Neural cell (in vitro differentiated cells): ENCODE data around the gene HLA-DRB1. TPM values are rescaled to one million over a fixed set of nuclear protein-coding genes. Genes with fewer than 3 reads are reported as not detected.

Experiments used
- H2AFZ ChIP-seq: fragments of 200-600, 300-800 bp; sonication (generic), shearing (Covaris generic); 2 replicates; pipeline ENCODE4 v1.6.0; 2014; ENCODE audit warnings: low read depth, mild to moderate bottlenecking, antibody characterized with exemption, low read length, moderate library complexity
- H3F3A ChIP-seq: fragments of 200-600 bp; shearing (Covaris generic); 2 replicates; pipeline ENCODE4 v1.6.1; 2016; ENCODE audit warnings: mild to moderate bottlenecking, moderate library complexity, mixed read lengths, antibody characterized with exemption, low read length; ENCODE audit not compliant: insufficient read depth, poor library complexity, severe bottlenecking
- H3K27ac ChIP-seq: fragments of 200-600, 300-800 bp; sonication (generic), shearing (Covaris generic); 2 replicates; pipeline ENCODE4 v1.5.1; 2014; ENCODE audit warnings: mild to moderate bottlenecking, low read length, moderate library complexity
- H3K27me3 ChIP-seq: fragments of 300-800, 200-600 bp; sonication (generic), shearing (Covaris generic); 2 replicates; pipeline ENCODE4 v1.6.0; 2014; ENCODE audit warnings: mild to moderate bottlenecking, low read depth, low read length, moderate library complexity; ENCODE audit not compliant: insufficient read depth
- H3K36me3 ChIP-seq: fragments of 300-800, 200-600 bp; sonication (generic), shearing (Covaris generic); 2 replicates; pipeline ENCODE4 v1.5.1; 2014; ENCODE audit warnings: mild to moderate bottlenecking, antibody characterized with exemption, low read length, moderate library complexity; ENCODE audit not compliant: insufficient read depth
- H3K4me2 ChIP-seq: fragments of 300-800, 200-600 bp; sonication (generic), shearing (Covaris generic); 2 replicates; pipeline ENCODE4 v1.6.0; 2014; ENCODE audit warnings: mild to moderate bottlenecking, low read length
- H3K4me3 ChIP-seq: fragments of 300-800, 200-600 bp; sonication (generic), shearing (Covaris generic); 2 replicates; pipeline ENCODE4 v1.5.1; 2014; ENCODE audit warnings: mild to moderate bottlenecking, low read length, moderate library complexity
- H3K79me2 ChIP-seq: fragments of 200-600 bp; shearing (Covaris generic); replicated peaks from 2 replicates; pipeline ENCODE4 v1.6.0; 2014; ENCODE audit warnings: mild to moderate bottlenecking, low read length, moderate library complexity; ENCODE audit not compliant: insufficient read depth
- H3K9ac ChIP-seq: fragments of 300-800, 200-600 bp; sonication (generic), shearing (Covaris generic); 2 replicates; pipeline ENCODE4 v1.6.1; 2016; ENCODE audit warnings: mild to moderate bottlenecking, low read length, mixed read lengths
- H3K9me2 ChIP-seq: fragments of 200-600 bp; shearing (Covaris generic); 2 replicates; pipeline ENCODE4 v1.6.1; 2016; ENCODE audit warnings: mild to moderate bottlenecking, low read length, mixed read lengths; ENCODE audit not compliant: insufficient read depth
- H3K9me3 ChIP-seq: fragments of 200-600, 300-800 bp; sonication (generic), shearing (Covaris generic); 2 replicates; pipeline ENCODE4 v1.6.1; 2016; ENCODE audit warnings: mild to moderate bottlenecking, mixed run types, low read length, moderate library complexity, mixed read lengths
- H4K20me1 ChIP-seq: fragments of 200-600 bp; shearing (Covaris generic); 2 replicates; pipeline ENCODE4 v1.6.1; 2016; ENCODE audit warnings: mild to moderate bottlenecking, mixed run types; ENCODE audit not compliant: insufficient read depth
- EP300 ChIP-seq: fragments of 450-650 bp; conservative IDR thresholded peaks from 2 replicates; pipeline ENCODE4 v1.6.1; 2014; ENCODE audit warnings: antibody characterized with exemption, mild to moderate bottlenecking, moderate library complexity; ENCODE audit not compliant: poor library complexity, severe bottlenecking
- EZH2 ChIP-seq: fragments of 200-600, 300-800 bp; shearing (Covaris generic), sonication (generic); IDR thresholded peaks from 2 replicates; pipeline ENCODE4 v1.6.1; 2014; ENCODE audit warnings: antibody characterized with exemption, low read length, borderline replicate concordance, mild to moderate bottlenecking; ENCODE audit not compliant: insufficient read depth, poor library complexity, severe bottlenecking
- MXI1 ChIP-seq: fragments of 450-650 bp; conservative IDR thresholded peaks from 2 replicates; pipeline ENCODE4 v1.6.1; 2014; ENCODE audit warnings: antibody characterized with exemption, mild to moderate bottlenecking; ENCODE audit not compliant: poor library complexity, severe bottlenecking
- POLR2AphosphoS5 ChIP-seq: IDR thresholded peaks from 2 replicates; pipeline ENCODE4 v1.6.1; 2012
- RAD21 ChIP-seq: fragments of 450-650 bp; conservative IDR thresholded peaks from 2 replicates; pipeline ENCODE4 v1.6.1; 2014; ENCODE audit warnings: antibody characterized with exemption, mild to moderate bottlenecking, moderate library complexity
- REST ChIP-seq: IDR thresholded peaks from 2 replicates; pipeline ENCODE4 v1.6.1; 2012; ENCODE audit warnings: borderline replicate concordance
- SMC3 ChIP-seq: fragments of 450-650 bp; conservative IDR thresholded peaks from 2 replicates; pipeline ENCODE4 v1.6.1; 2014; ENCODE audit warnings: antibody characterized with exemption, mild to moderate bottlenecking, moderate library complexity; ENCODE audit not compliant: poor library complexity
- TAF1 ChIP-seq: IDR thresholded peaks from 2 replicates; pipeline ENCODE4 v1.6.1; 2012; ENCODE audit warnings: low read depth
- polyA plus RNA-seq: library from polyadenylated mRNA; depleted of rRNA; stranded (reverse); fragments of >200 nt; gene quantifications from 2 replicates; pipeline ENCODE4 v1.2.3, GENCODE V29; 2014
- small RNA-seq, 3 experiments: library from RNA; depleted of rRNA; stranded (forward); fragments of <200 nt; gene quantifications; one replicate each; pipeline ENCODE3, GENCODE V24; 2012
- TF ChIP-seq, protein P1 (sequence below): fragments of 450-650 bp; IDR thresholded peaks from 2 replicates; pipeline ENCODE4 v1.5.1; 2014; ENCODE audit warnings: antibody characterized with exemption, mild to moderate bottlenecking, moderate library complexity; ENCODE audit not compliant: poor library complexity, severe bottlenecking

HLA-DRB1 gene
- polyA plus RNA-seq, 1 donor from 2014 or later = not detected

- H3K9me2 ChIP-seq = no peaks in the 10 kb centered on the region
- no peaks in the 10 kb centered on the region for H3K9me3 ChIP-seq
- no peaks in the 10 kb centered on the region for H3K79me2 ChIP-seq
- H3K4me2 ChIP-seq = no peak within 1 kb of the TSS
- H3K27ac ChIP-seq = no peak within 1 kb of the TSS
- no peak for TF ChIP-seq MXI1
- TF ChIP-seq, protein P1, sequence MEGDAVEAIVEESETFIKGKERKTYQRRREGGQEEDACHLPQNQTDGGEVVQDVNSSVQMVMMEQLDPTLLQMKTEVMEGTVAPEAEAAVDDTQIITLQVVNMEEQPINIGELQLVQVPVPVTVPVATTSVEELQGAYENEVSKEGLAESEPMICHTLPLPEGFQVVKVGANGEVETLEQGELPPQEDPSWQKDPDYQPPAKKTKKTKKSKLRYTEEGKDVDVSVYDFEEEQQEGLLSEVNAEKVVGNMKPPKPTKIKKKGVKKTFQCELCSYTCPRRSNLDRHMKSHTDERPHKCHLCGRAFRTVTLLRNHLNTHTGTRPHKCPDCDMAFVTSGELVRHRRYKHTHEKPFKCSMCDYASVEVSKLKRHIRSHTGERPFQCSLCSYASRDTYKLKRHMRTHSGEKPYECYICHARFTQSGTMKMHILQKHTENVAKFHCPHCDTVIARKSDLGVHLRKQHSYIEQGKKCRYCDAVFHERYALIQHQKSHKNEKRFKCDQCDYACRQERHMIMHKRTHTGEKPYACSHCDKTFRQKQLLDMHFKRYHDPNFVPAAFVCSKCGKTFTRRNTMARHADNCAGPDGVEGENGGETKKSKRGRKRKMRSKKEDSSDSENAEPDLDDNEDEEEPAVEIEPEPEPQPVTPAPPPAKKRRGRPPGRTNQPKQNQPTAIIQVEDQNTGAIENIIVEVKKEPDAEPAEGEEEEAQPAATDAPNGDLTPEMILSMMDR = no peak
- no peak for TF ChIP-seq TAF1
- TF ChIP-seq SMC3 = no peak
- no peak for TF ChIP-seq EZH2
- no peak for TF ChIP-seq RAD21
- no peak for TF ChIP-seq REST
- no peak for TF ChIP-seq EP300
- no peak for TF ChIP-seq POLR2AphosphoS5
- no peaks in the 10 kb centered on the region for H3F3A ChIP-seq
- H3K9ac ChIP-seq = no peak within 1 kb of the TSS
- no peak within 1 kb of the TSS for H3K4me3 ChIP-seq
- H3K27me3 ChIP-seq = no peaks in the 10 kb centered on the region
- H4K20me1 ChIP-seq = no peaks in the 10 kb centered on the region
- no peaks in the 10 kb centered on the region for H3K36me3 ChIP-seq
- no peak within 1 kb of the TSS for H2AFZ ChIP-seq
Measured at GRCh38 chr6:32529697-32530430, 59.8 kb downstream of the HLA-DRB1 start, which contains the start of gene HLA-DRB5. Gene HLA-DRB5 (minus strand): TSS chr6:32530287. CDS start chr6:32530224, 63 bp downstream.

Small RNA genes lying within 50 kb of the gene (small RNA-seq; reads per million reads assigned to genes)
- gene RNU1-61P = 0 to 4.2 (median 0.03) reads per million in 3 experiments

Other genes with a start within 250 kb of the HLA-DRB1 start
- gene TSBP1, start 217.9 kb downstream of the HLA-DRB1 start, polyA plus RNA-seq = not detected in 2 replicates
- gene BTNL2, start 182.7 kb downstream of the HLA-DRB1 start, polyA plus RNA-seq = not detected in 2 replicates
- gene HLA-DRA, start 150.0 kb downstream of the HLA-DRB1 start, polyA plus RNA-seq = not detected in 2 replicates
- not detected in 2 replicates for gene HLA-DRB5, start 59.6 kb downstream of the HLA-DRB1 start, polyA plus RNA-seq
- not detected in 2 replicates for gene HLA-DQA1, start 47.6 kb upstream of the HLA-DRB1 start, polyA plus RNA-seq
- not detected in 2 replicates for gene HLA-DQB1, start 76.8 kb upstream of the HLA-DRB1 start, polyA plus RNA-seq
- not detected in 2 replicates for gene HLA-DQA2, start 151.5 kb upstream of the HLA-DRB1 start, polyA plus RNA-seq
- gene HLA-DQB2, start 173.7 kb upstream of the HLA-DRB1 start, polyA plus RNA-seq = not detected in 2 replicates
- not detected in 2 replicates for gene HLA-DOB, start 227.2 kb upstream of the HLA-DRB1 start, polyA plus RNA-seq
- gene TAP2, start 248.9 kb upstream of the HLA-DRB1 start, polyA plus RNA-seq = 1.2 and 2.3 TPM in 2 replicates